HepG2 (cell line): ENCODE measurements around the gene CYTH2. TPM values are rescaled to one million over a fixed set of nuclear protein-coding genes. Genes with fewer than 3 reads are reported as not detected.

Experiments used
- AGO2 ChIP-seq: fragments of 200-400 bp; formaldehyde crosslinking; optimal IDR thresholded peaks from 2 replicates; pipeline ENCODE3; 2017; ENCODE audit warnings: mild to moderate bottlenecking, low read depth, low read length, moderate library complexity
- BRF2 ChIP-seq: sonication (generic); formaldehyde crosslinking; IDR thresholded peaks from 2 replicates; pipeline ENCODE4 v1.8.1; 2022; ENCODE audit warnings: mild to moderate bottlenecking, missing genetic modification reagents
- FLYWCH1 ChIP-seq: sonication (generic); formaldehyde crosslinking; IDR thresholded peaks from 2 replicates; pipeline ENCODE4 v1.8.1; 2023; ENCODE audit warnings: mild to moderate bottlenecking, missing genetic modification reagents
- FOXP1 ChIP-seq, 2 experiments: fragments of 450-650 bp in 1 of 2; IDR thresholded peaks; 2 replicates each; pipeline ENCODE4 v1.6.1; 2017 to 2018; ENCODE audit warnings: antibody characterized with exemption in 1 of 2
- HOXA5 ChIP-seq: sonication (generic); formaldehyde crosslinking; IDR thresholded peaks from 2 replicates; pipeline ENCODE4 v1.4.0; 2020; ENCODE audit warnings: missing genetic modification reagents
- IKZF4 ChIP-seq: sonication (generic); formaldehyde crosslinking; IDR thresholded peaks from 2 replicates; pipeline ENCODE4 v1.5.1; 2020; ENCODE audit warnings: borderline replicate concordance, mild to moderate bottlenecking, low read depth, missing genetic modification reagents; ENCODE audit errors: not compliant biosample characterization
- KAT7 ChIP-seq: IDR thresholded peaks from 2 replicates; pipeline ENCODE4 v1.6.1; 2018; ENCODE audit warnings: borderline replicate concordance, missing compliant biosample characterization
- LBX2 ChIP-seq: sonication (generic); formaldehyde crosslinking; IDR thresholded peaks from 2 replicates; pipeline ENCODE4 v1.5.0; 2020; ENCODE audit warnings: missing genetic modification reagents, mild to moderate bottlenecking, borderline replicate concordance
- MYC ChIP-seq: sonication (generic); formaldehyde crosslinking; IDR thresholded peaks from 2 replicates; pipeline ENCODE4 v1.9.0; 2021; ENCODE audit warnings: missing genetic modification reagents, borderline replicate concordance
- NBN ChIP-seq: fragments of 450-650 bp; conservative IDR thresholded peaks from 2 replicates; pipeline ENCODE4 v1.6.1; 2017
- NFIC ChIP-seq: IDR thresholded peaks from 2 replicates; pipeline ENCODE4 v1.6.1; 2012; ENCODE audit warnings: mild to moderate bottlenecking, low read length, inconsistent platforms
- PAF1 ChIP-seq: IDR thresholded peaks from 2 replicates; pipeline ENCODE4 v1.6.1; 2016; ENCODE audit warnings: missing genetic modification reagents, missing compliant biosample characterization
- PAX8 ChIP-seq: sonication (generic); formaldehyde crosslinking; IDR thresholded peaks from 2 replicates; pipeline ENCODE4 v1.8.0; 2022; ENCODE audit warnings: mild to moderate bottlenecking, missing genetic modification reagents, borderline replicate concordance
- SCMH1 ChIP-seq: sonication (generic); formaldehyde crosslinking; IDR thresholded peaks from 2 replicates; pipeline ENCODE4 v1.9.0; 2021; ENCODE audit warnings: missing genetic modification reagents, mild to moderate bottlenecking, borderline replicate concordance
- SMAD9 ChIP-seq: sonication (generic); formaldehyde crosslinking; IDR thresholded peaks from 2 replicates; pipeline ENCODE4 v1.5.1; 2020; ENCODE audit warnings: mild to moderate bottlenecking, missing genetic modification reagents
- SPEN ChIP-seq: sonication (generic); formaldehyde crosslinking; IDR thresholded peaks from 2 replicates; pipeline ENCODE4 v1.5.1; 2020; ENCODE audit warnings: low read depth, mild to moderate bottlenecking, missing genetic modification reagents
- SRF ChIP-seq: IDR thresholded peaks from 2 replicates; pipeline ENCODE4 v1.6.1; 2011; ENCODE audit warnings: mild to moderate bottlenecking, low read depth, low read length, moderate library complexity
- TERF1 ChIP-seq: sonication (generic); formaldehyde crosslinking; IDR thresholded peaks from 2 replicates; pipeline ENCODE4 v1.8.0; 2022; ENCODE audit warnings: mild to moderate bottlenecking, missing genetic modification reagents, moderate library complexity
- ZBTB21 ChIP-seq: sonication (generic); formaldehyde crosslinking; IDR thresholded peaks from 2 replicates; pipeline ENCODE4 v1.4.0; 2020; ENCODE audit warnings: missing genetic modification reagents
- ZC3H4 ChIP-seq: sonication (generic); formaldehyde crosslinking; IDR thresholded peaks from 2 replicates; pipeline ENCODE4 v1.4.0; 2020; ENCODE audit warnings: missing genetic modification reagents, borderline replicate concordance
- ZFP1 ChIP-seq: IDR thresholded peaks from 2 replicates; pipeline ENCODE4 v1.6.1; 2016
- ZMYM4 ChIP-seq: sonication (generic); formaldehyde crosslinking; IDR thresholded peaks from 2 replicates; pipeline ENCODE4 v1.8.1; 2023; ENCODE audit warnings: mild to moderate bottlenecking, missing genetic modification reagents
- ZNF432 ChIP-seq: sonication (generic); formaldehyde crosslinking; IDR thresholded peaks from 2 replicates; pipeline ENCODE4 v1.5.0; 2020; ENCODE audit warnings: missing genetic modification reagents, mild to moderate bottlenecking, borderline replicate concordance
- ZNF468 ChIP-seq: sonication (generic); formaldehyde crosslinking; IDR thresholded peaks from 2 replicates; pipeline ENCODE4 v1.8.0; 2022; ENCODE audit warnings: mild to moderate bottlenecking, moderate library complexity, missing genetic modification reagents
- ZNF576 ChIP-seq: sonication (generic); formaldehyde crosslinking; IDR thresholded peaks from 2 replicates; pipeline ENCODE4 v1.4.0; 2020; ENCODE audit warnings: mild to moderate bottlenecking, missing genetic modification reagents
- ZNF713 ChIP-seq: sonication (generic); formaldehyde crosslinking; IDR thresholded peaks from 2 replicates; pipeline ENCODE4 v1.4.0; 2020; ENCODE audit warnings: mild to moderate bottlenecking, missing genetic modification reagents
- ZNF775 ChIP-seq: sonication (generic); formaldehyde crosslinking; IDR thresholded peaks from 2 replicates; pipeline ENCODE4 v1.4.0; 2020; ENCODE audit warnings: missing genetic modification reagents, mild to moderate bottlenecking, moderate library complexity, borderline replicate concordance
- ZNF816 ChIP-seq: sonication (generic); formaldehyde crosslinking; IDR thresholded peaks from 2 replicates; pipeline ENCODE4 v1.8.0; 2022; ENCODE audit warnings: missing genetic modification reagents, mild to moderate bottlenecking, borderline replicate concordance
- polyA plus RNA-seq, 8 experiments: library from polyadenylated mRNA; depleted of rRNA in 3 of 8; stranded (reverse) in 7 of 8; unstranded in 1 of 8; fragments of >200 nt; fragmentation: Illumina TruSeq in 4 of 8; extraction: Trizol in 4 of 8; gene quantifications; 2 replicates each; pipeline versions ENCODE4 v1.2.1 to v1.2.3, GENCODE V29; 2011 to 2016; ENCODE audit warnings: low read depth in 4 of 8, missing spikeins in 1 of 8, mixed read lengths in 1 of 8; ENCODE audit not compliant: insufficient read depth in 1 of 8
- total RNA-seq, 5 experiments: library from RNA; depleted of rRNA; stranded (reverse); fragments of >200 nt; fragmentation: Illumina TruSeq; extraction: Trizol; gene quantifications; 2 replicates each; pipeline ENCODE4 v1.2.3, GENCODE V29; 2016; ENCODE audit warnings: low read depth in 1 of 5

CYTH2 gene
- total and polyA plus RNA-seq, 2 of the 13 experiments (the other 11 are each of a cell fraction or from before 2014, with no cell fraction given), result 16.5 to 39.3 TPM

GRCh38 chr19:48445606-48446481, 23.3 kb upstream of the CYTH2 start, which contains the start of gene GRWD1 (continued):
- TF ChIP-seq BRF2 (CRISPR knock-in tag), result no peak
- TF ChIP-seq PAF1 (CRISPR knock-in tag), result no peak
- TF ChIP-seq SRF, result no peak
- TF ChIP-seq SPEN (CRISPR knock-in tag), result peak; percentile 60
- TF ChIP-seq IKZF4, result no peak
- no peak for TF ChIP-seq NFIC
- no peak for TF ChIP-seq ZNF468 (CRISPR knock-in tag)
- TF ChIP-seq TERF1 (CRISPR knock-in tag), result no peak
- TF ChIP-seq ZFP1 (CRISPR knock-in tag), result 0 out of 2 replicates have a peak, but pooled peaks have one; percentile 27
- TF ChIP-seq LBX2 (CRISPR knock-in tag), result no peak
- no peak for TF ChIP-seq FLYWCH1 (CRISPR knock-in tag)
- peak; percentile 79 for TF ChIP-seq AGO2
- no peak for TF ChIP-seq PAX8
- TF ChIP-seq MYC (CRISPR knock-in tag), result peak; percentile 98
- no peak for TF ChIP-seq FOXP1 (IDR thresholded peaks at IDR 0.05)
- TF ChIP-seq FOXP1 (CRISPR knock-in tag; IDR thresholded peaks at IDR 0.05), result no peak
- no peak for TF ChIP-seq ZNF713 (CRISPR knock-in tag)
- TF ChIP-seq ZNF576, result no peak
- TF ChIP-seq SCMH1 (CRISPR knock-in tag), result no peak
- no peak for TF ChIP-seq NBN
- no peak for TF ChIP-seq SMAD9 (CRISPR knock-in tag)
- no peak for TF ChIP-seq ZNF432
- no peak for TF ChIP-seq HOXA5 (CRISPR knock-in tag)
- peak; percentile 87; the same call in 1 of the 2 replicates for TF ChIP-seq ZNF816 (CRISPR knock-in tag)
- peak; percentile 56 for TF ChIP-seq ZMYM4 (CRISPR knock-in tag)
- TF ChIP-seq ZBTB21 (CRISPR knock-in tag), result no peak
- peak; percentile 66; the same call in 1 of the 2 replicates for TF ChIP-seq KAT7 (CRISPR knock-in tag)
- no peak for TF ChIP-seq ZC3H4
- TF ChIP-seq ZNF775 (CRISPR knock-in tag), result no peak
